Measurements from ENCODE around the gene CLIC3. TPM values are rescaled to one million over a fixed set of nuclear protein-coding genes. Genes with fewer than 3 reads are reported as not detected.
A peak's percentile ranks its signal among the peaks of the same experiment; 100 is the strongest.

Gene CLIC3
- total RNA-seq, 1 experiment from 2014 or later, result 6.2 TPM

GRCh38 chr9:136994180-136994887, 2.0 kb downstream of the CLIC3 start:
- peaks cover 17% of the 10 kb centered on the region for H3K4me1 ChIP-seq (ENCODE audit: control insufficient read depth, insufficient read depth, low read length)
- intact Hi-C loops (cut with micrococcal nuclease; ENCODE audit: unreplicated experiment), result no loop called here

GRCh38 chr9:136992819-136993369, 3.5 kb downstream of the CLIC3 start:
- BruUV-seq (replicated peaks), result TSS peak; percentile 99
- no peaks in the 10 kb centered on the region; the same call in 1 of the 2 replicates for H3K36me3 ChIP-seq (ENCODE audit: control insufficient read depth, insufficient read depth, low read length)
- H3K9me3 ChIP-seq (ENCODE audit: control insufficient read depth, insufficient read depth, low read depth, low read length), result no peaks in the 10 kb centered on the region
- H3K4me1 ChIP-seq (ENCODE audit: control insufficient read depth, insufficient read depth, low read length), result peaks cover 17% of the 10 kb centered on the region
- DNase-seq (ENCODE audit: low read depth, low spot score) (no peak), ATAC-seq (no peak)
- peak overlapping the region; percentile 68 to 78 for H3K4me3 ChIP-seq (ENCODE audit: low read depth in 2 of 2, low read length in 2 of 2)
- ChIA-PET CTCF (no interaction called here), POLR2A (no interaction called here)
- intact Hi-C loops (cut with micrococcal nuclease; ENCODE audit: unreplicated experiment) (no loop called here), in situ Hi-C loops (cut with HindIII; ENCODE audit: low pct_unique_long_range_greater_than_20kb, low sequenced_read_pairs) (no loop called here)
- TF ChIP-seq TCF7L2 (IDR thresholded peaks at IDR 0.05; ENCODE audit: low read depth, low read length) (no peak), CTCF (IDR thresholded peaks at IDR 0.05) (no peak), POLR2AphosphoS5 (IDR thresholded peaks at IDR 0.05; ENCODE audit: low read depth, low read length) (no peak)
- peak overlapping the region; percentile 71 for H3K27ac ChIP-seq (ENCODE audit: low read length)
- no peaks in the 10 kb centered on the region for H3K27me3 ChIP-seq (ENCODE audit: control insufficient read depth, insufficient read depth, low read length)

More at GRCh38 chr9:136994180-136994887, 2.0 kb downstream of the CLIC3 start:
- in situ Hi-C loops (cut with HindIII; ENCODE audit: low pct_unique_long_range_greater_than_20kb, low sequenced_read_pairs), result no loop called here
- POLR2A ChIA-PET, result no interaction called here
- no peak for TF ChIP-seq TCF7L2 (IDR thresholded peaks at IDR 0.05; ENCODE audit: low read depth, low read length)
- no peak for TF ChIP-seq CTCF (IDR thresholded peaks at IDR 0.05)
- no peak for TF ChIP-seq POLR2AphosphoS5 (IDR thresholded peaks at IDR 0.05; ENCODE audit: low read depth, low read length)
- no peak for TF ChIP-seq SIN3A (IDR thresholded peaks at IDR 0.05; ENCODE audit: borderline replicate concordance, insufficient read depth, low read depth, low read length)
- TF ChIP-seq REST (IDR thresholded peaks at IDR 0.05; ENCODE audit: insufficient read depth in 1 of 2, low read depth in 2 of 2, low read length in 1 of 2), result no peak
- CTCF ChIA-PET, result interaction anchor here (1.0 kb wide), 1 partner anchor 35 kb away, joined by 5 read pairs; no protein-coding TSS in a partner anchor
- H3K27me3 ChIP-seq (ENCODE audit: control insufficient read depth, insufficient read depth, low read length), result no peaks in the 10 kb centered on the region
- H3K9me3 ChIP-seq (ENCODE audit: control insufficient read depth, insufficient read depth, low read depth, low read length), result no peaks in the 10 kb centered on the region
- ATAC-seq, result no peak
- no TSS peak for BruUV-seq (replicated peaks)
- H3K27ac ChIP-seq (ENCODE audit: low read length), result no peak overlapping the region
- H3K36me3 ChIP-seq (ENCODE audit: control insufficient read depth, insufficient read depth, low read length), result no peaks in the 10 kb centered on the region; the same call in 1 of the 2 replicates
- no peak for DNase-seq (ENCODE audit: low read depth, low spot score)
- no peak overlapping the region for H3K4me3 ChIP-seq (ENCODE audit: low read depth in 2 of 2, low read length in 2 of 2)
